ENCODE data around the gene RRAS2.
"Not testable (repeated sequence)": the region's sequence is repeated elsewhere in the genome, so short reads cannot be mapped to it uniquely, and the experiment has no call there.

The RRAS2 gene

GRCh38 chr11:14358729-14359439 lies at the start of gene RRAS2:
Gene RRAS2 (minus strand): TSS chr11:14359183. CDS start chr11:14358870, 313 bp downstream.
- DNase-seq = peak; percentile 48

- no peak for DNase-seq
Measured at GRCh38 chr11:14408612-14409011, 49.6 kb upstream of the RRAS2 start.

- DNase-seq = not testable (repeated sequence)
Measured at GRCh38 chr11:14406116-14406515, 47.1 kb upstream of the RRAS2 start.

GRCh38 chr11:14403528-14403927 lies 44.5 kb upstream of the RRAS2 start:
- not testable (repeated sequence) for DNase-seq

- DNase-seq = no peak
Measured at GRCh38 chr11:14399087-14399486, 40.1 kb upstream of the RRAS2 start.

- no peak for DNase-seq
Measured at GRCh38 chr11:14396273-14396672, 37.3 kb upstream of the RRAS2 start.

GRCh38 chr11:14393889-14394288 lies 34.9 kb upstream of the RRAS2 start:
- DNase-seq = no peak

GRCh38 chr11:14393129-14393528 lies 34.1 kb upstream of the RRAS2 start:
- no peak for DNase-seq

- DNase-seq = no peak
Measured at GRCh38 chr11:14390669-14391068, 31.7 kb upstream of the RRAS2 start.

GRCh38 chr11:14388352-14388751 lies 29.4 kb upstream of the RRAS2 start:
- no peak for DNase-seq

GRCh38 chr11:14386895-14387480 lies 28.0 kb upstream of the RRAS2 start:
- DNase-seq = no peak

GRCh38 chr11:14386081-14386480 lies 27.1 kb upstream of the RRAS2 start:
- no peak for DNase-seq

- no peak for DNase-seq
Measured at GRCh38 chr11:14384338-14384737, 25.4 kb upstream of the RRAS2 start.

GRCh38 chr11:14381968-14382367 lies 23.0 kb upstream of the RRAS2 start:
- no peak for DNase-seq

GRCh38 chr11:14380947-14381561 lies 22.1 kb upstream of the RRAS2 start:
- peak; percentile 9 for DNase-seq

- DNase-seq = no peak
Measured at GRCh38 chr11:14380125-14380936, 21.3 kb upstream of the RRAS2 start.

- DNase-seq = no peak
Measured at GRCh38 chr11:14378171-14378570, 19.2 kb upstream of the RRAS2 start.

GRCh38 chr11:14376920-14377319 lies 17.9 kb upstream of the RRAS2 start:
- no peak for DNase-seq

- no peak for DNase-seq
Measured at GRCh38 chr11:14374922-14375830, 16.2 kb upstream of the RRAS2 start.

- no peak for DNase-seq
Measured at GRCh38 chr11:14373941-14374646, 15.1 kb upstream of the RRAS2 start.

GRCh38 chr11:14372011-14372410 lies 13.0 kb upstream of the RRAS2 start:
- DNase-seq = no peak

GRCh38 chr11:14371249-14371648 lies 12.3 kb upstream of the RRAS2 start:
- no peak for DNase-seq

Measured in hematopoietic multipotent progenitor cell treated with erythropoietin and hydrocortisone succinate and interleukin-3 and kit ligand, for 8 days (in vitro differentiated cells).